ENCODE data around the gene FRMPD2. TPM values are rescaled to one million over a fixed set of nuclear protein-coding genes. Genes with fewer than 3 reads are reported as not detected.

Gene FRMPD2
- total RNA-seq, 1 experiment from 2014 or later: 0.30 TPM

GRCh38 chr10:48266528-48266927, 8.0 kb downstream of the FRMPD2 start:
- Histone ChIP-seq H4K20me1 (ENCODE audit: insufficient read depth) (no peaks in the 10 kb centered on the region), H3K9me2 (ENCODE audit: insufficient read depth) (no peaks in the 10 kb centered on the region), H3K9me3 (ENCODE audit: control insufficient read depth in 1 of 2, insufficient read depth in 1 of 2, low read depth in 1 of 2, low read length in 2 of 2) (no peaks in the 10 kb centered on the region), H3K79me2 (ENCODE audit: insufficient read depth, low read length) (no peaks in the 10 kb centered on the region), H3K4me2 (ENCODE audit: low read length) (no peak overlapping the region), H3K36me3 (ENCODE audit: control insufficient read depth in 1 of 2, insufficient read depth in 2 of 2, low read length in 2 of 2) (no peaks in the 10 kb centered on the region), H3K4me1 (ENCODE audit: control insufficient read depth in 1 of 2, insufficient read depth in 2 of 2, low read length in 2 of 2) (no peaks in the 10 kb centered on the region), H3K9ac (ENCODE audit: low read length) (no peak overlapping the region), H2AFZ (ENCODE audit: low read depth, low read length, poor library complexity, severe bottlenecking) (no peak overlapping the region), H3K27me3 (ENCODE audit: insufficient read depth, low read length) (no peaks in the 10 kb centered on the region), H3K27ac (ENCODE audit: low read depth, low read length) (no peak overlapping the region), H3K4me3 (replicated peaks in 1 of 2; ENCODE audit: low read depth in 1 of 2, low read length in 2 of 2) (no peak overlapping the region)
- ATAC-seq: no peak
- intact Hi-C loops (cut with micrococcal nuclease): no loop called here
- BruUV-seq (replicated peaks): no TSS peak
- ChIA-PET CTCF (no interaction called here), RAD21 (ENCODE audit: low non-redundant PET in 1 of 2, low total read pairs in 2 of 2, uncharacterized antibody in 2 of 2, unreplicated experiment in 2 of 2) (no interaction called here), POLR2A (no interaction called here)
- no peak for DNase-seq (ENCODE audit: low read depth, low spot score)
- peak in 1 of 3 experiments; percentile 19; a peak in 2 of 6 replicates for TF ChIP-seq CTCF (IDR thresholded peaks at IDR 0.05 in 2 of 3, conservative IDR thresholded peaks at IDR 0.05 in 1 of 3; ENCODE audit: borderline replicate concordance in 1 of 3, insufficient read depth in 1 of 3, low read depth in 2 of 3, low read length in 2 of 3)
- no peak for TF ChIP-seq CBX3 (IDR thresholded peaks at IDR 0.05; ENCODE audit: low read depth)

- Histone ChIP-seq H3K27me3 (ENCODE audit: insufficient read depth, low read length) (no peaks in the 10 kb centered on the region), H3K9me3 (ENCODE audit: control insufficient read depth in 1 of 2, insufficient read depth in 1 of 2, low read depth in 1 of 2, low read length in 2 of 2) (no peaks in the 10 kb centered on the region), H4K20me1 (ENCODE audit: insufficient read depth) (no peaks in the 10 kb centered on the region), H3K4me1 (ENCODE audit: control insufficient read depth in 1 of 2, insufficient read depth in 2 of 2, low read length in 2 of 2) (peaks cover 0 to 11% of the 10 kb centered on the region in 2 experiments; a peak in 2 of 4 replicates), H3K27ac (ENCODE audit: low read depth, low read length) (no peak overlapping the region), H3K36me3 (ENCODE audit: control insufficient read depth in 1 of 2, insufficient read depth in 2 of 2, low read length in 2 of 2) (no peaks in the 10 kb centered on the region), H3K79me2 (ENCODE audit: insufficient read depth, low read length) (no peaks in the 10 kb centered on the region), H3K4me3 (replicated peaks in 1 of 2; ENCODE audit: low read depth in 1 of 2, low read length in 2 of 2) (no peak overlapping the region), H3K4me2 (ENCODE audit: low read length) (no peak overlapping the region), H3K9ac (ENCODE audit: low read length) (no peak overlapping the region), H2AFZ (ENCODE audit: low read depth, low read length, poor library complexity, severe bottlenecking) (no peak overlapping the region), H3K9me2 (ENCODE audit: insufficient read depth) (no peaks in the 10 kb centered on the region)
- intact Hi-C loops (cut with micrococcal nuclease): no loop called here
- POLR2A ChIA-PET: no interaction called here
- ATAC-seq (no peak), DNase-seq (ENCODE audit: low read depth, low spot score) (no peak)
- no peak for TF ChIP-seq SP1 (IDR thresholded peaks at IDR 0.05; ENCODE audit: low read depth)
- TF ChIP-seq EZH2phosphoT487 (IDR thresholded peaks at IDR 0.05; ENCODE audit: borderline replicate concordance): no peak
- no peak for TF ChIP-seq SRF (IDR thresholded peaks at IDR 0.05; ENCODE audit: low read depth)
- TF ChIP-seq ZFX (IDR thresholded peaks at IDR 0.05): no peak
- no peak for TF ChIP-seq ELF1 (IDR thresholded peaks at IDR 0.05; ENCODE audit: borderline replicate concordance, low read depth)
- no peak for TF ChIP-seq CBX3 (IDR thresholded peaks at IDR 0.05; ENCODE audit: low read depth)
- TF ChIP-seq SIN3A (IDR thresholded peaks at IDR 0.05; ENCODE audit: low read depth): no peak
- no peak for TF ChIP-seq ZNF274 (IDR thresholded peaks at IDR 0.05; ENCODE audit: low read depth, low read length)
- no peak for TF ChIP-seq FOSL1 (IDR thresholded peaks at IDR 0.05; ENCODE audit: low read depth)
- TF ChIP-seq ZBTB33 (IDR thresholded peaks at IDR 0.05; ENCODE audit: extremely low read depth, insufficient replicate concordance, low read length): no peak
- TF ChIP-seq RAD21 (IDR thresholded peaks at IDR 0.05; ENCODE audit: low read depth): no peak
- TF ChIP-seq CEBPB (IDR thresholded peaks at IDR 0.05; ENCODE audit: low read depth): no peak
- TF ChIP-seq ATF3 (IDR thresholded peaks at IDR 0.05): no peak
- no peak for TF ChIP-seq CTCF (IDR thresholded peaks at IDR 0.05 in 2 of 3, conservative IDR thresholded peaks at IDR 0.05 in 1 of 3; ENCODE audit: borderline replicate concordance in 1 of 3, insufficient read depth in 1 of 3, low read depth in 2 of 3, low read length in 2 of 3)
- CTCF ChIA-PET: no interaction called here
- RAD21 ChIA-PET (ENCODE audit: low non-redundant PET in 1 of 2, low total read pairs in 2 of 2, uncharacterized antibody in 2 of 2, unreplicated experiment in 2 of 2): no interaction called here
- no TSS peak for BruUV-seq (replicated peaks)
Observed at GRCh38 chr10:48258105-48258504, 16.4 kb downstream of the FRMPD2 start.
